Natural killer cell treated with Interleukin-12 subunit alpha and Interleukin-12 subunit beta and Interleukin-15 and Interleukin-18, amount 100 ng/mL, for 72 hours (primary cell): ENCODE data around the gene GPRC5C. TPM values are rescaled to one million over a fixed set of nuclear protein-coding genes. Genes with fewer than 3 reads are reported as not detected.

Experiments
- ATAC-seq, 2 donors: fragments of 150-1000 bp; cut with Tn5 transposase in 1 of 2; sonication (Bioruptor Pico), chemical (Tn5 transposase) in 1 of 2; 2 replicates each; pipeline ENCODE4 v1.10.0; 2021
- DNase-seq: peaks from one replicate; pipeline ENCODE4 v3.0.0; 2022; ENCODE audit warnings: low spot score
- H3K27ac Mint-ChIP-seq, 2 donors: 1 replicate in 1 of 2; 2 replicates in 1 of 2; pipeline ENCODE4 v1.8.0; 2022; ENCODE audit warnings: mixed read lengths in 2 of 2, mild to moderate bottlenecking in 1 of 2, moderate library complexity in 1 of 2
- H3K27me3 Mint-ChIP-seq, 2 donors: 1 replicate in 1 of 2; 2 replicates in 1 of 2; pipeline ENCODE4 v1.8.0; 2022; ENCODE audit warnings: mixed read lengths in 2 of 2
- H3K36me3 Mint-ChIP-seq: one replicate; pipeline ENCODE4 v1.8.0; 2022; ENCODE audit warnings: mixed read lengths
- H3K4me1 Mint-ChIP-seq, 2 donors: 1 replicate in 1 of 2; 2 replicates in 1 of 2; pipeline ENCODE4 v1.8.0; 2022; ENCODE audit warnings: low read depth in 2 of 2, mixed read lengths in 2 of 2, mild to moderate bottlenecking in 1 of 2
- H3K4me3 Mint-ChIP-seq: one replicate; pipeline ENCODE4 v1.8.0; 2022; ENCODE audit warnings: mixed read lengths
- H3K9me3 Mint-ChIP-seq: 2 replicates; pipeline ENCODE4 v1.8.0; 2022; ENCODE audit warnings: mixed read lengths
- total RNA-seq, 2 donors: library from RNA; stranded (reverse); gene quantifications; one replicate each; pipeline ENCODE4 v1.2.3, GENCODE V29; 2022

Gene GPRC5C
- total RNA-seq, 2 donors from 2014 or later = 0.25 TPM; not detected in 1

DNA sequence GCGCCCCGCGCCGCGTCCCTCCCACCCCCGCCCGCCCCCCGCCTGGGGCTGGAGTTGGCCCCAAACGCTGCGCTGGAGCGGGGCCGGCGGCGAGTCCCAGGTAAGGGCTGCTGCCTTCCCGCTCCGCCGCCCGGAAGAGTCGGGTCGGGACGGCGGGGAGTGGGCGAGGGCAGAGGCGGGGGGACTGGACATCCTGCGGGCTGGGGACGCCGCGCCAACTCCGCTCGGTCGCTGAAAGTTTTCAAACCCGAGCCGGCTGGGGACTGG lies 469 bp downstream of the GPRC5C start:
- peaks cover 0 to 2% of the 10 kb centered on the region in 2 donors for H3K4me1 Mint-ChIP-seq
- H3K36me3 Mint-ChIP-seq = peaks cover 6% of the 10 kb centered on the region
- DNase-seq (no peak), ATAC-seq (no peak)
- H3K9me3 Mint-ChIP-seq = no peaks in the 10 kb centered on the region
- peaks cover 10 to 20% of the 10 kb centered on the region in 2 donors for H3K27me3 Mint-ChIP-seq
- no peak overlapping the region for H3K27ac Mint-ChIP-seq
- H3K4me3 Mint-ChIP-seq = no peak overlapping the region

DNA sequence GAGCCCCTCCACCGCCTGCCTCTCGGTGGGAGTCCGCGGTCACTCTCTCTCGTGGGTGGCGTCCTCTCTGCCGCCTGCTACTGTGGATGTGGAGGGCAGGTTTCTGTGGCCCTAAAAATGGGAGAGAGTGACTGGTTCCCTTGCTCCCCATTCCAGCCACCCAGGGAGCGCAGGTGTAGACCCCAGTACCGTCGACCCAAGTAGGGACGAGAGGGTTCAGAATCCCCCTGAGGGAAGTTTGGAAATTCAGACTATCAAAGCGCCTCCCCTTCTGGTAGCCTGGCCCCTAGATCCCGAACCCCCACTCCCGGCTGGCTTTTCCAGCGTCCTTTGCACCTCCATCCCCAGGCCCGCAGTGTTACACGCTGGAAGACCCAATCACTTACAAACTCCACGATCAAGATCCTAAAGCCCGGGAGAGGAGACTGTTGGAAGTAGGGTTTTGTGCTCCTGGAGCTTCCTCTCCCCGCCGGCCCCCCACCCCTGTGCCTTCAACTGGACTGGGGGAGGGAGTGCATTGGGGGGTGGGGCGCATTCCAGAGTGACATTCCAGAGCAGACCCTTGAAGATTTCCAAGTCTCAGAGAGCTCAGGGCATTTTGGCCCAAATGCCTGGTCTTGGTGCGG lies 991 bp downstream of the GPRC5C start:
- H3K9me3 Mint-ChIP-seq = peaks cover under 1% of the 10 kb centered on the region
- no peak overlapping the region for H3K27ac Mint-ChIP-seq
- no peak overlapping the region for H3K4me3 Mint-ChIP-seq
- DNase-seq (no peak), ATAC-seq (no peak)
- H3K27me3 Mint-ChIP-seq = peaks cover 10 to 20% of the 10 kb centered on the region in 2 donors
- H3K4me1 Mint-ChIP-seq = peaks cover 0 to 2% of the 10 kb centered on the region in 2 donors
- H3K36me3 Mint-ChIP-seq = peaks cover 11% of the 10 kb centered on the region

DNA sequence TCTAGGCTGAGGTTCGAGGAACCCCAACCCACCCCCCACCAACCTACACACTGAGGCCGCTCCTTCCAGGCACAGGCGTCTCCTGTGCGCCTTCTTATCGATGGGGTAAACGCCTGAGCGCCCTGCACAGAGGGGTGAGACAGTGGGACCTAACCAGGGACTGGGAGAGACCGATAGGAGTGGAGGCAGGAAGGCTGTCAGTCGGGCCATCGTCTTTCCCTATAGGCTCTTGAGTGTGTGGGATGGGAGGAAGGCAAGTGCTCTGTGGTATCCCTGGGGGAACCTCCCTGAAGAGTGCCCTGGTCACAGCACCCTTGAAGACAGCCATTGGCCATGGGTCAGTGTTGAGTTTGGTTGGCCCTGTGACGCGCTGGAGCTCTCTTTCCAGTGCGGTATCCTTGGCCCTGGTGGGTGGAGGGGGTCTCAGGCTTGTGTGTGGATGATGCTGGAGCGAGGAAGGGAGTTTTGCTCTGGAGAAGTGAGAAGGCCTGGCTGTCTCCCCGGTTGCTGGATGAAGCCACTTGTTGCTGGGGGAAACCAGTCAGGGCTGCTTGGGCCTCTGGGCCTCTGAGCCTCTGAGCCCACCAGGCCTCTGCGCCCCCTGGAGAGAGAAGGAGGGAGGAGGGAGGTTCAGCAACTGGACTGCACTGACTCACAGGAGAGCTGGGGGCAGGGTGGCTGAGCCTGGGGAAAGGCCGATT lies 1.7 kb downstream of the GPRC5C start:
- H3K27me3 Mint-ChIP-seq = peaks cover 10 to 20% of the 10 kb centered on the region in 2 donors
- peaks cover 14% of the 10 kb centered on the region for H3K36me3 Mint-ChIP-seq
- ATAC-seq (no peak), DNase-seq (no peak)
- H3K27ac Mint-ChIP-seq = no peak overlapping the region
- H3K9me3 Mint-ChIP-seq = peaks cover 3% of the 10 kb centered on the region
- no peak overlapping the region for H3K4me3 Mint-ChIP-seq
- H3K4me1 Mint-ChIP-seq = peaks cover 0 to 2% of the 10 kb centered on the region in 2 donors

DNA sequence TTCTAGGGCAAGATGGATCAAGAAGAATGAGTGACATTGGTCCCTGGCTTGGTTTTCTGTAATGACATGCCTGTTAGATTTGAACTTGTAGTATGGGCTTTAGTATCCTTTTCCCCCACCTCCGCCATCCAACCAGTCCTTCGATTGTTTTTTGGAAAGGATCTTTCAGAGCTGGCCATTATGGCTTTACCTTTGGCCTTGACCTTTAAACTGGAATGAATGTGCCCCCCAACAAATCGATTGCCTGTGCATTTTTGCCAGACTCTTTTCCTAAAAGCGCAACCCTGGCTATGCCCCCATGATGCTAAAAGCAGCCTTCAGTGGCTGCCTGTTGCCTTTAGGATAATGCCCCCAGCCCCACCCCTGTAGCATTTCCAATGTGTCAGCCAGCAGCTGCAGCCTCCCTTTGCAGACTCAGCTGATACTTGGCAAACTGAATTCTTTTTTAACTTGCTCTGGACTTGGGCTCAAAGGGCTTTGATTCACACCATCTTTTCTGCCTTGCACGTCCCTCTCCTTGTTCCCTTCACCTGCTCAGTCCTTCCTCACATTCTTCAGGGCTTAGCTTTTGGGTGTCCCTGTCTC lies 4.0 kb downstream of the GPRC5C start:
- H3K36me3 Mint-ChIP-seq = peaks cover 23% of the 10 kb centered on the region
- no peak overlapping the region for H3K4me3 Mint-ChIP-seq
- H3K9me3 Mint-ChIP-seq = peaks cover 3% of the 10 kb centered on the region
- ATAC-seq (no peak), DNase-seq (no peak)
- H3K4me1 Mint-ChIP-seq = peaks cover 2 to 4% of the 10 kb centered on the region in 2 donors
- no peak overlapping the region for H3K27ac Mint-ChIP-seq
- H3K27me3 Mint-ChIP-seq = peaks cover 10 to 15% of the 10 kb centered on the region in 2 donors

DNA sequence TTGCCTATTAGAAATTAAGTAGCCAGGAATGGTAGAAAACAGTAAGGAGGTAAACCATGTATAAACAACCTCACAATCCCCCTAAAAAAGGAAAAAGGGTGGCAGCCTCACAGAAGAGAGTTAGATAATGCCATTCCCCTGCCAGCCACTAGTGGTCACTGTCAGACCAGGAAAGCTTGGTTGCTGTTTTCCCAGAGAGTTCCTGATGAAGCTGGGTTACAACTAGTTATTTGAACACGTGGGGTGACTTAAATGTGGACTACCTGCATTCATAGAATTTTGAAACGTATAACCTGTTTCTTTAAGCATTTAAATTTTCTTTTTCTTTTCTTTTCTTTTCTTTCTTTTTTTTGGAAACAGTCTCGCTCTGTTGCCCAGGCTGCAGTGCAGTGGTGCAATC lies 5.8 kb downstream of the GPRC5C start:
- Mint-ChIP-seq H3K4me3 (no peak overlapping the region), H3K27me3 (peaks cover 10 to 12% of the 10 kb centered on the region in 2 donors), H3K9me3 (peaks cover 3% of the 10 kb centered on the region), H3K27ac (no peak overlapping the region), H3K36me3 (peaks cover 23% of the 10 kb centered on the region), H3K4me1 (peaks cover 0 to 4% of the 10 kb centered on the region in 2 donors)
- no peak for ATAC-seq
- DNase-seq = no peak

DNA sequence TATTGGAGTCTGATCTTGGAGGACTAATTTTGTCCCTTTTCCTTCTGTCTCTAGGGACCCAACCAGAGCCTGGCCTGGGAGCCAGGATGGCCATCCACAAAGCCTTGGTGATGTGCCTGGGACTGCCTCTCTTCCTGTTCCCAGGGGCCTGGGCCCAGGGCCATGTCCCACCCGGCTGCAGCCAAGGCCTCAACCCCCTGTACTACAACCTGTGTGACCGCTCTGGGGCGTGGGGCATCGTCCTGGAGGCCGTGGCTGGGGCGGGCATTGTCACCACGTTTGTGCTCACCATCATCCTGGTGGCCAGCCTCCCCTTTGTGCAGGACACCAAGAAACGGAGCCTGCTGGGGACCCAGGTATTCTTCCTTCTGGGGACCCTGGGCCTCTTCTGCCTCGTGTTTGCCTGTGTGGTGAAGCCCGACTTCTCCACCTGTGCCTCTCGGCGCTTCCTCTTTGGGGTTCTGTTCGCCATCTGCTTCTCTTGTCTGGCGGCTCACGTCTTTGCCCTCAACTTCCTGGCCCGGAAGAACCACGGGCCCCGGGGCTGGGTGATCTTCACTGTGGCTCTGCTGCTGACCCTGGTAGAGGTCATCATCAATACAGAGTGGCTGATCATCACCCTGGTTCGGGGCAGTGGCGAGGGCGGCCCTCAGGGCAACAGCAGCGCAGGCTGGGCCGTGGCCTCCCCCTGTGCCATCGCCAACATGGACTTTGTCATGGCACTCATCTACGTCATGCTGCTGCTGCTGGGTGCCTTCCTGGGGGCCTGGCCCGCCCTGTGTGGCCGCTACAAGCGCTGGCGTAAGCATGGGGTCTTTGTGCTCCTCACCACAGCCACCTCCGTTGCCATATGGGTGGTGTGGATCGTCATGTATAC lies 8.0 kb downstream of the GPRC5C start:
- DNase-seq (no peak), ATAC-seq (no peak)
- H3K27ac Mint-ChIP-seq = no peak overlapping the region
- peaks cover 23% of the 10 kb centered on the region for H3K36me3 Mint-ChIP-seq
- peaks cover 3% of the 10 kb centered on the region for H3K9me3 Mint-ChIP-seq
- H3K4me3 Mint-ChIP-seq = no peak overlapping the region
- peaks cover 0 to 7% of the 10 kb centered on the region in 2 donors for H3K27me3 Mint-ChIP-seq
- peaks cover 0 to 4% of the 10 kb centered on the region in 2 donors for H3K4me1 Mint-ChIP-seq

DNA sequence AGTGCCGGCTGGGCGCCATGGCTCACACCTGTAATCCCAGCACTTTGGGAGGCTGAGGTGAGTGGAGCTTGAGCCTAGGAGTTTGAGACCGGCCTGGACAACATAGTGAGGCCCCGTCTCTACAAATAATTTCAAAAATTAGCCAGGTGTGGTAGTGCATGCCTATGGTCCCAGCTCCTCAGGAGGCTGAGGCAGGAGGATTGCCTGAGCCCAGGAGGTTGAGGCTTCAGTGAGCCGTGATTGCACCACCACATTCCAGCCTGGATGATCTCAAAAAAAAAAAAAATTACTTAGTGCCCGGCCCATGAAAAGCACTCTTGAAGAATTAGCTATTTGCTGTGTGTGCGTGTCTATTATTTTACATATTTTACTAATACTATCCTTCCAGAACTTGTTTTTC lies 9.6 kb downstream of the GPRC5C start:
- no peak overlapping the region for H3K4me3 Mint-ChIP-seq
- no peak overlapping the region for H3K27ac Mint-ChIP-seq
- peaks cover 23% of the 10 kb centered on the region for H3K36me3 Mint-ChIP-seq
- peaks cover 3% of the 10 kb centered on the region for H3K9me3 Mint-ChIP-seq
- peaks cover 0 to 3% of the 10 kb centered on the region in 2 donors for H3K27me3 Mint-ChIP-seq
- H3K4me1 Mint-ChIP-seq = peaks cover 0 to 4% of the 10 kb centered on the region in 2 donors
- DNase-seq (no peak), ATAC-seq (no peak)

DNA sequence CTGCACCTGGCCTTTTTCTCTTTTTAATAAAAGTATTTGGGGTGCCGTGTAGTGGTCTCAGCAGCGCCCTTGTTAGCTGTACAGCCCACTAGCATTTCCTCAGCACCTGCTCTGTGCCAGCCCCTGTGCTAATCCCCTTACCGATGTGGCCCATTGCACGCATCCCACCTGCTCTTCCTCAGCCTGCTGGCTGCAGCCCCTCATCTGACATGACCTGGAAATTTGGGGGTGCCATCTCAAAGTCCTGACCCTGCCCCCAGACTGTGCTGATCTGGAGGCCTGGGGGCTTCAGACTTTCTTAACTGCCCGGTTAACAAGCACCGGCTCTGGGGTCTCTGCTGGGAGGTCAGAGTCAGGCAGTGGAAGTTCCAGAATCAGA lies 10.4 kb downstream of the GPRC5C start:
- DNase-seq = no peak
- peaks cover 0 to 4% of the 10 kb centered on the region in 2 donors for H3K4me1 Mint-ChIP-seq
- H3K36me3 Mint-ChIP-seq = peaks cover 18% of the 10 kb centered on the region
- no peaks in the 10 kb centered on the region for H3K27me3 Mint-ChIP-seq
- no peak for ATAC-seq
- H3K4me3 Mint-ChIP-seq = no peak overlapping the region
- no peak overlapping the region for H3K27ac Mint-ChIP-seq
- H3K9me3 Mint-ChIP-seq = peaks cover 3% of the 10 kb centered on the region

DNA sequence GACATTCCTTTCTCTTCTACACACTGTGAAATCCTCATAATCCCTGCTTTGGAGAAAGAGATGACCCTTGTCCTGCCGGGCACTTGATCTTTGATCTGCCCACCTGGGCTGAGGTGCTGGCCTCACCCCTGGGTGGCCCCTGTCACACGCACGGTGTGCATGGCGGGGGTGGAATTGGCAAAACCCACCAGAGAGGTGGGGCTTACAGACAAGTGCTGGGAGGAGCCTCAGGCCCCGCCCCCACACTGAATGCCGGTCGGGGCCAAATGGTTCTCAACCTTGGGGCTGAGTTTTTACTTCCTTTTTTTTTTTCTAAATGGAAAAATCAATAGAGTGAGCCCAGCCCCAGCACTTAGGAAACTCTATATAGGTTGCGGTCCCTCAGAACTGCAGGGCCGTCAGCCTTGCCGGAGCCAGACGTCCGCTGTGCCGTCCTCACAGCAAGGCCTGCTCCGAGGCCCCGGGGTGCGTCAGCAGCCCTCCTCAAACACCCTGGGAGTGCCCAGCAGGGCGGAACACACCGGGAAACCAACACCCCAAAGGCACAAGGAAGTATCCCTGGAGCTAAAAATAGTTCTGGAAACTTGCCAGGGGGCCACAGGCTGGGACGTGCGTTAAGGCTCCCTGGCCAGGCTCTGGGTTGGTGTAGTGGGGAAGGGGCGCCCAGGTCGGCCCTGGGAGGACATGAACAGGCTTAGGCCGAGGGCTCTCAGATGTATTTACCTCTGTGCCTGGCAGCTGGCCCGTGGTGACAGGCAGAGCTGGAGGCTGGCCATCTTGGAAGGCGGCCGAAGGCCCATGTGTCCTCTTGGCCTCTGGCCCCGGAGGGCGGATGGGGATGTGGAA lies 11.0 kb downstream of the GPRC5C start:
- DNase-seq (no peak), ATAC-seq (peak; percentile 32 to 59)
- peaks cover 2% of the 10 kb centered on the region for H3K9me3 Mint-ChIP-seq
- H3K27me3 Mint-ChIP-seq = no peaks in the 10 kb centered on the region
- peaks cover 12% of the 10 kb centered on the region for H3K36me3 Mint-ChIP-seq
- no peak overlapping the region for H3K4me3 Mint-ChIP-seq
- no peak overlapping the region for H3K27ac Mint-ChIP-seq
- H3K4me1 Mint-ChIP-seq = peaks cover 0 to 4% of the 10 kb centered on the region in 2 donors

DNA sequence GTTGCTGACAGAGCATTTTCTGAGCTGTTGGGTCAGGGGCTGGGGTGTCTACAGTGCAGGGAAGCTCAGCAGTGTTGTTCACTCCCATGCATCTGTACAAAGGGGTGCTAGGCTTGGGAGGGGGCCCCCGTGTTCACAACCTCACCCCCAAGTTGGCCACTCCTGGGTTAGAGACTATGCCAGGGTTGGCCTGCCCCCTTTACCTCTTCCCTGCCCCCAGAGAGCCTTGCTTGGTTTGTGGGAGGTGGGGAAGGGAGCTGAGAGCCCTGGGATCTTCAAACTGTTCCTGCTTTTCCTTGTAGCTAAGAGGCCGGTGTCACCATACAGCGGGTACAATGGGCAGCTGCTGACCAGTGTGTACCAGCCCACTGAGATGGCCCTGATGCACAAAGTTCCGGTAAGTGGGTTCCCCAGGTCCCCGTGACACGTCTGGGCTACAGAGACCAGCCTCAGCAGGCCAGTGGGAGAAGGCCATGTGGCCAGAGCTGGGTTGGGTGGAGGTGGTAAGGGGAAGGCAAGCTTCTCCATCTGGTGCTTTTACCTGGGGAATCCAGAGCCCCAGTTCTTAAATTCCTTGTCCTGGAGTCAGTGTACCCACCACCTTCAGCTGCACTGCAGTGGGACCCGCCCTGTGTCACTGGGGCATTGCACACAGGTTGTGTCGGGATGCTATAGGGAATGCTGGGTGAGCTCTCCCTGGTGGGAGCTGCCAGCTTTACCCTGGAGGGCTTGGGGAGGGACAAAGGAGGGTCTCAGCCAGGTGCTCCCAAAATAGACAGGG lies 11.8 kb downstream of the GPRC5C start:
- no peak for ATAC-seq
- peaks cover 8% of the 10 kb centered on the region for H3K36me3 Mint-ChIP-seq
- H3K27me3 Mint-ChIP-seq = no peaks in the 10 kb centered on the region
- no peaks in the 10 kb centered on the region for H3K9me3 Mint-ChIP-seq
- H3K4me3 Mint-ChIP-seq = no peak overlapping the region
- DNase-seq = no peak
- no peak overlapping the region for H3K27ac Mint-ChIP-seq
- H3K4me1 Mint-ChIP-seq = peaks cover 0 to 4% of the 10 kb centered on the region in 2 donors

DNA sequence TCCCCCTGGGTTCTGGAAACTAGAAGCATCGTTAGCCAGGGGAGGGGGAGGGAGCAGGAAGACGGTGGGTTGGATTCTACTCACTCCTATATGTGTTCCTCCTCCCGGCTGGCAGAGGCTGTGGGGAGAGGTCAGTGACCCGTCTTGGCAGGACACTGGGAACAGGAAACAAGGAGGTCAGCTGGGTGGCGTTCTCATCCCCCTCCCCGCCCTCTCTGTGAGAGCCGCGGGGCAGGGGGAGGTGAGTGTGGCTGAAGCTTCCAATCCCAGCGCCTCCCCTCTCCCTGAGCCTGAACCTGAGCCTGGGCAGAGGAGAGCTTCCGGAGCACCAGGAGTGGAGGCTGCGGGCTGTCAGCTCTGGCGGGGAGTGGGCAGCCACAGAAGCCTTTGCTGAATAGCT lies 12.5 kb downstream of the GPRC5C start:
- Mint-ChIP-seq H3K4me3 (no peak overlapping the region), H3K9me3 (no peaks in the 10 kb centered on the region), H3K36me3 (peaks cover 4% of the 10 kb centered on the region)

DNA sequence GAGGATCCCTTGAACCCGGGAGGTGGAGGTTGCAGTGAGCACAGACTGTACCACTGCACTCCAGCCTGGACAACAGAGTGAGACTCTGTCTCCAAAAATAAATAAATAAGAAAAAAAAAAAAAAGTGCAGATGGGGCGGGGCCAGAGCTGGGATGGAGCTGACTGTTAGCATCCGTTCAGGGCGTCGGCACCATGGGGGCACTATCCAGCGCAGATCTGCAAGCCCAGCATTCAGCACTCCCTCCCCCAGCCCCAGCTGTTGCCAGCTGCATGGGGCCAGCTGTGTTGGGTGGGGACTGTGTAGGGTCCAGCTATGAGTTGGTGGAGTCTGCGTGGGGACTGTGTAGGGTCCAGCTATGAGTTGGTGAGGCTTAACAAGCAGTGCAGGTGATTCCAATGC lies 13.3 kb downstream of the GPRC5C start:
- H3K4me1 Mint-ChIP-seq = peaks cover 0 to 1% of the 10 kb centered on the region in 2 donors
- H3K27ac Mint-ChIP-seq = no peak overlapping the region
- no peak overlapping the region for H3K4me3 Mint-ChIP-seq
- no peaks in the 10 kb centered on the region for H3K27me3 Mint-ChIP-seq
- H3K36me3 Mint-ChIP-seq = peaks cover under 1% of the 10 kb centered on the region
- ATAC-seq = peak in 1 of 2 donors; percentile 17
- no peaks in the 10 kb centered on the region for H3K9me3 Mint-ChIP-seq
- no peak for DNase-seq

More for the DNA sequence above, 12.5 kb downstream of the GPRC5C start:
- no peak for DNase-seq
- Mint-ChIP-seq H3K27ac (no peak overlapping the region), H3K27me3 (no peaks in the 10 kb centered on the region), H3K4me1 (peaks cover 0 to 4% of the 10 kb centered on the region in 2 donors)
- no peak for ATAC-seq
